GM19043 (cell line): ENCODE measurements around the gene ZNF775.

ENCODE experiments used
- ATAC-seq: cut with Tn5 transposase; IDR thresholded peaks from one replicate; pipeline ENCODE4 v1.9.1; 2021; ENCODE audit warnings: low read depth; ENCODE audit not compliant: unreplicated experiment

Gene ZNF775

GRCh38 chr7:150432915-150433892 lies 54.1 kb downstream of the ZNF775 start:
- peak; percentile 32 for ATAC-seq

DNA sequence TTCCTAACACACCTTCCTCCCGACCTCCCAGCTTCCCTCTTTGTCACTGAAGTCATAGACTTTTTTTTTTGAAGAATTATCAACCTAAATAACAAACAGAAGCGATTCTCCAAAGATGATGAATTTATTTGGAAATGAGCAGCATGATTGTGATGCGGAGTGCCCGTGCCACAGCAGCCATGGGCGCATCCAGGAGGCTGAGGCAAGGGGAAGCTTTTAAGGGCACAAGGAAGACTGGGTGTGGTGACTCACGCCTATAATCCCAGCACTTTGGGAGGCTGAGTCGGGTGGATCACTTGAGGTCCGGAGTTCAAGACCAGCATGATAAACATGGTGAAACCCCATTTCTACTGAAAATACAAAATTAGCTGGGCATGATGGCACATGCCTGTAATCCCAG lies 55.1 kb downstream of the ZNF775 start:
- ATAC-seq: no peak

- no peak for ATAC-seq
These were observed 55.9 kb downstream of the ZNF775 start for GRCh38 chr7:150435047-150435389.

GRCh38 chr7:150435390-150436073 lies 56.4 kb downstream of the ZNF775 start:
- peak; percentile 81 for ATAC-seq

- no peak for ATAC-seq
These were observed 60.8 kb downstream of the ZNF775 start for GRCh38 chr7:150439967-150440366.

DNA sequence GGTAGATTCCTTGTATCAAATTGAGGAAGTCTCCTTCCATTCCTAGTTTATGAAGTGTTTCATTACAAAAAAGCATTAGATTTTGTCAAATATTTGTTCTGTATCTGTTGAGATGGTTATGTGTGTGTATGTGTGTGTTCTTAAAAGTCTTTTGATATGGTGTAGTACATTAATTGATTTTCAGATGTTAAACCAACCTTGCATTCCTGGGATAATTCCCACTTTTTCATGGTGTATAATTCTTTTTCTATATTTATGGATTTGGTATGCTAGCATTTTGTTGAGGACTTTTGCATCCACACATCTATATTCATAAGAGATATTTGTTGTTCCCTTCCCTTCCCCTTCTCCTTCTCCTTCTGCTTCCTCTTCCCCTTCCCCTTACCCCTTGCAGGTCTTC lies 62.4 kb downstream of the ZNF775 start:
- no peak for ATAC-seq

GRCh38 chr7:150442811-150443210 lies 63.7 kb downstream of the ZNF775 start:
- no peak for ATAC-seq

DNA sequence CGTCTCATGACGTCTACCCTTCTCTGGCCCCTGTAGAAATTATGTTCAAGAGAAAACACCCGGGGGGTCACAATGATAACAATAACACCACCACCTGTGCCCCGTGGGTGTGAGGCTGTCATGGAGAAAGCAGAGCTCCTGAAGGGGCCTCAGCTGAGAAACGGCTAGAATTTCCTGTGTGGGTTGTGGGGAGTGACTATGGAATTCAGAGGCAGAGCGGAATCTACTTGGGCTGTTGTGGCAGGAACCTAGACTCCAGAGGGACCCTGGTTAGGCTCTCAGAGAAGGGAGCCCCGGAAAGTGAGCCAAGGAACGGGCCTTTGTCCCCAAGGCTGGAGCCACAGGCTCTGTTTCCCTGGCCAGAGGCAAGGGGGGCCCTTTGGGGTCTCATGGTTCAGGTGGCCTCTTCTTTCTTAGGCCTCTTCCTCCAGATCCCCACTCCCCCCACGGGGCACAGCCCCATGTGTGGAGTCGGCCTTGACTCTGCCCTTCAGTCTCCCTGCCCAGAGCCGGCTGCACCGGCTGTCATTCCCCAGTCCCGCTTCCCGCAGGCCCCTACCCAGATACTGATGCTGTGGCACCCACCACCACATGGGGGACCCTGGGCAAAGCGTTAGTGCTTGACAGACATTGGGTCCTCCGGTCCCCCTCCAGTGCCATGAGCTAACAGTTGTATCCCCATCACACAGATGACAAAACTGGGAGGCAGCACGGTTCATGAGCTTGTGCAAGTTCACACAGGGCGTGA lies 64.8 kb downstream of the ZNF775 start:
- no peak for ATAC-seq

DNA sequence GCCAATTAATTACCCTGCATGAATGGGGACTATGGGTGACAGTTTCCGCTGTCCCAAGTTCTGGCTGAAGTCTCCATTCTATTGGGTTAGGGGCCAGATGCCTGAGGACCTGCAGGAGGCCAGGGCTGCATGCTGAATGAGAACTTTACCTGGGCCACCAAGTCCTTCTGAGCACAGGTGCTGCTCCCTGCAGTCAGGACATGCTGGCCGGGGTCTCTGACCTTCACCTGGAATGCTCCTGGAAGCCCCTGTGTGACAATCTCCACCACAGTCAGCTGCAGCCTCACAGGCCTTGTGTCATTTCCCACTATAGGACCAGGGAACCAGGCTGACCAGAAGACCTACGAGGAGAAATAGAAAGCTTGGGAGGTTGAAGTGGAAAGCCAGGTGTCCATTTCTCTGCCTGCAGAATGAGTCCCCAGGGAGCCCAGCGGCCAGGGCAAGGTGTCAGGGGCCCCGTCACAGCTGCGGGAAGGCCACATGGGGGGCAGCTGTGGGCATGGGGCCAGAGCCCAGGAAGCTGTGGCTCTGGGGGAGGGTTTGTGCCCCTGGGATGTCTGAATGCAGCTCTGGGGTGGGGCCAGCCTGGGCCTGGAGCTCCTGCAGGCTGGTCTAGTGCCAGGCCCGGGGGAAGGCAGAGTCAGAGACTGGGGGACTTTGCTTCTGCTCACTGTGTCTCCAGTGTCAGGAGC lies 65.7 kb downstream of the ZNF775 start:
- ATAC-seq: no peak

DNA sequence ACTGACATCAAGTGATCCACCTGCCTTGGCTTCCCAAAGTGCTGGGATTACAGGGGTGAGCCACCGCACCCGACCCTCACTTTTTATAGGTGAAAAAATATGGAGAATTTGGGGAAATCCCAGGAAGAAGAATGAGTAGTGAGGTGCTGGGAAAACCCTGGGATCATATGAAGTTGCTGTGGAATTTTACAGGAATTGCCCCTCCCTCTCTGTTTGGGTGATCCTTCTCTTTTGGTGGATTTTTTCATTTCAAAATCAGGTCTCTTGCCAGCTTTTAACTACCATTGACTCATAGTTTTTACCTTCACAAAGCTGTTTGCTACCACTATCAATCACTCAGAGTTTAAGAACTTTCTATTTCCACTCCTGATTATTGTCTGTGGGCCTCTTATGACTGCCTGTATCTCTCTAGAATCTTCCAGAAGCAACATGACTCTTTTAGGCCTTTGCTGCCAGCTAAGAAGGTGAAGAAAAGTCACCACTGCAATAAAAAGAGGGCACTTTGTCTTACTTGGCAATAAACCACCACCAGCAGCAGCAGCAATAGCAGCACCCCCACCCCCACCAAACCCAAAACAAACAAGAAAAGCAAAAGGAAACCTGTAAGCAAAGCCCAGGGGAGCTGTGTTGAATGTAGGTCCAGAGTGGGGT lies 67.3 kb downstream of the ZNF775 start:
- ATAC-seq: no peak
